HEK293 (cell line): ENCODE results near the gene CDC42SE1.
A peak's percentile ranks its signal among the peaks of the same experiment; 100 is the strongest.

Experiments used
- CTCF ChIA-PET: fragments of 350-600 bp; formaldehyde crosslinking; extraction: SDS; loops from one replicate; lab custom pipeline; 2021; ENCODE audit warnings: antibody characterized with exemption; lab: Yijun Ruan, JAX
- POLR2A ChIA-PET: fragments of 300-600 bp; formaldehyde crosslinking; extraction: SDS; loops from one replicate; lab custom pipeline; 2020; ENCODE audit warnings: antibody characterized with exemption, inconsistent platforms; lab: Yijun Ruan, JAX
- H3K27ac ChIP-seq: fragments of 200-500 bp; sonication (Bioruptor generic); 2 replicates; pipeline ENCODE4 v1.5.1; 2014; ENCODE audit warnings: low read depth, low read length, control low read depth, inconsistent platforms; ENCODE audit errors: extremely low read depth
- H3K36me3 ChIP-seq, 2 experiments: fragments of 200-500 bp in 1 of 2; sonication (Bioruptor generic) in 1 of 2; 1 replicate in 1 of 2; 2 replicates in 1 of 2; pipeline ENCODE4 v1.5.1; 2014 to 2017; ENCODE audit warnings: inconsistent platforms in 2 of 2, low read length in 2 of 2; ENCODE audit not compliant: control insufficient read depth in 2 of 2, insufficient read depth in 1 of 2
- H3K4me1 ChIP-seq: fragments of 200-500 bp; sonication (Bioruptor generic); 2 replicates; pipeline ENCODE4 v1.5.1; 2014; ENCODE audit warnings: mild to moderate bottlenecking, low read length, inconsistent platforms; ENCODE audit not compliant: control insufficient read depth, insufficient read depth
- H3K4me3 ChIP-seq: 2 replicates; pipeline ENCODE4 v1.5.1; 2011; ENCODE audit warnings: low read depth, mild to moderate bottlenecking, control low read depth, low read length, moderate library complexity
- H3K9me3 ChIP-seq: fragments of 200-500 bp; sonication (Bioruptor generic); 2 replicates; pipeline ENCODE4 v1.5.1; 2014; ENCODE audit warnings: low read depth, low read length, inconsistent platforms; ENCODE audit not compliant: control insufficient read depth, insufficient read depth
- CTCF ChIP-seq: fragments of 450-650 bp; formaldehyde crosslinking; IDR thresholded peaks from 2 replicates; pipeline ENCODE4 v1.5.1; 2016; ENCODE audit warnings: missing biosample characterization, missing genetic modification characterization
- ELK4 ChIP-seq: IDR thresholded peaks from 2 replicates; pipeline ENCODE4 v1.6.1; 2011; ENCODE audit warnings: mild to moderate bottlenecking, low read depth, low read length, borderline replicate concordance
- PBX3 ChIP-seq: sonication (generic); formaldehyde crosslinking; IDR thresholded peaks from 2 replicates; pipeline ENCODE4 v1.8.1; 2022; ENCODE audit warnings: mild to moderate bottlenecking, moderate library complexity, missing genetic modification reagents
- RBAK ChIP-seq: fragments of 450-650 bp; formaldehyde crosslinking; IDR thresholded peaks from 2 replicates; pipeline ENCODE4 v1.5.1; 2016; ENCODE audit warnings: missing biosample characterization, missing genetic modification characterization
- REPIN1 ChIP-seq: fragments of 450-650 bp; formaldehyde crosslinking; IDR thresholded peaks from 2 replicates; pipeline ENCODE4 v1.5.1; 2017; ENCODE audit warnings: missing biosample characterization, missing genetic modification characterization, low read depth
- SALL2 ChIP-seq: fragments of 450-650 bp; formaldehyde crosslinking; IDR thresholded peaks from 2 replicates; pipeline ENCODE4 v1.5.0; 2017; ENCODE audit warnings: missing biosample characterization, mild to moderate bottlenecking, missing genetic modification characterization, borderline replicate concordance
- YY2 ChIP-seq: fragments of 450-650 bp; formaldehyde crosslinking; IDR thresholded peaks from 2 replicates; pipeline ENCODE4 v1.5.1; 2016; ENCODE audit warnings: missing biosample characterization, missing genetic modification characterization
- ZBTB48 ChIP-seq: fragments of 450-650 bp; formaldehyde crosslinking; IDR thresholded peaks from 2 replicates; pipeline ENCODE4 v1.5.1; 2016; ENCODE audit warnings: missing biosample characterization, missing genetic modification characterization
- ZBTB7A ChIP-seq: fragments of 450-650 bp; formaldehyde crosslinking; IDR thresholded peaks from 2 replicates; pipeline ENCODE4 v1.5.1; 2016; ENCODE audit warnings: low read depth, missing biosample characterization, missing genetic modification characterization
- ZIC2 ChIP-seq: fragments of 450-650 bp; formaldehyde crosslinking; IDR thresholded peaks from 2 replicates; pipeline ENCODE4 v1.5.1; 2016; ENCODE audit warnings: missing biosample characterization, missing genetic modification characterization
- ZNF114 ChIP-seq: fragments of 450-650 bp; formaldehyde crosslinking; IDR thresholded peaks from 2 replicates; pipeline ENCODE4 v1.5.0; 2017; ENCODE audit warnings: missing biosample characterization, missing genetic modification characterization
- ZNF132 ChIP-seq: fragments of 450-650 bp; formaldehyde crosslinking; IDR thresholded peaks from 2 replicates; pipeline ENCODE4 v1.5.1; 2017; ENCODE audit warnings: missing biosample characterization, missing genetic modification characterization, borderline replicate concordance
- ZNF140 ChIP-seq: fragments of 450-650 bp; formaldehyde crosslinking; IDR thresholded peaks from 2 replicates; pipeline ENCODE4 v1.5.1; 2016; ENCODE audit warnings: missing biosample characterization, missing genetic modification characterization
- ZNF157 ChIP-seq: fragments of 450-650 bp; formaldehyde crosslinking; IDR thresholded peaks from 2 replicates; pipeline ENCODE4 v1.5.1; 2016; ENCODE audit warnings: missing biosample characterization, missing genetic modification characterization
- ZNF175 ChIP-seq: fragments of 450-650 bp; formaldehyde crosslinking; IDR thresholded peaks from 2 replicates; pipeline ENCODE4 v1.5.1; 2016; ENCODE audit warnings: missing biosample characterization, missing genetic modification characterization
- ZNF19 ChIP-seq: fragments of 450-650 bp; formaldehyde crosslinking; IDR thresholded peaks from 2 replicates; pipeline ENCODE4; 2016; ENCODE audit warnings: missing biosample characterization, missing genetic modification characterization, low read depth
- ZNF211 ChIP-seq: fragments of 450-650 bp; formaldehyde crosslinking; IDR thresholded peaks from 2 replicates; pipeline ENCODE4 v1.5.1; 2016; ENCODE audit warnings: low read depth, missing biosample characterization, missing genetic modification characterization
- ZNF350 ChIP-seq: fragments of 450-650 bp; formaldehyde crosslinking; IDR thresholded peaks from 2 replicates; pipeline ENCODE4 v1.5.0; 2017; ENCODE audit warnings: missing biosample characterization, mild to moderate bottlenecking, missing genetic modification characterization
- ZNF488 ChIP-seq: fragments of 450-650 bp; formaldehyde crosslinking; IDR thresholded peaks from 2 replicates; pipeline ENCODE4 v1.5.1; 2016; ENCODE audit warnings: missing biosample characterization, missing genetic modification characterization
- ZNF501 ChIP-seq: fragments of 450-650 bp; formaldehyde crosslinking; IDR thresholded peaks from 2 replicates; pipeline ENCODE4 v1.5.1; 2016; ENCODE audit warnings: missing biosample characterization, missing genetic modification characterization
- ZNF560 ChIP-seq: fragments of 450-650 bp; formaldehyde crosslinking; IDR thresholded peaks from 2 replicates; pipeline ENCODE4 v1.5.1; 2017; ENCODE audit warnings: missing biosample characterization, missing genetic modification characterization, borderline replicate concordance
- ZNF600 ChIP-seq: fragments of 450-650 bp; formaldehyde crosslinking; IDR thresholded peaks from 2 replicates; pipeline ENCODE4 v1.5.1; 2016; ENCODE audit warnings: missing biosample characterization, missing genetic modification characterization
- ZNF621 ChIP-seq: fragments of 450-650 bp; formaldehyde crosslinking; IDR thresholded peaks from 2 replicates; pipeline ENCODE4 v1.5.1; 2017; ENCODE audit warnings: missing biosample characterization, missing genetic modification characterization
- ZNF664 ChIP-seq: fragments of 450-650 bp; formaldehyde crosslinking; IDR thresholded peaks from 2 replicates; pipeline ENCODE4 v1.5.1; 2016; ENCODE audit warnings: missing biosample characterization, missing genetic modification characterization
- ZNF701 ChIP-seq: fragments of 450-650 bp; formaldehyde crosslinking; IDR thresholded peaks from 2 replicates; pipeline ENCODE4 v1.5.1; 2016; ENCODE audit warnings: missing biosample characterization, missing genetic modification characterization
- ZNF791 ChIP-seq: fragments of 450-650 bp; formaldehyde crosslinking; IDR thresholded peaks from 2 replicates; pipeline ENCODE4 v1.5.1; 2016; ENCODE audit warnings: missing biosample characterization, missing genetic modification characterization
- ZSCAN5A ChIP-seq: fragments of 450-650 bp; formaldehyde crosslinking; IDR thresholded peaks from 2 replicates; pipeline ENCODE4 v1.5.1; 2016; ENCODE audit warnings: missing biosample characterization, missing genetic modification characterization
- TF ChIP-seq, protein P1 (sequence below): fragments of 450-650 bp; formaldehyde crosslinking; IDR thresholded peaks from 2 replicates; pipeline ENCODE4 v1.5.1; 2016; ENCODE audit warnings: missing biosample characterization, missing genetic modification characterization

The CDC42SE1 gene

DNA sequence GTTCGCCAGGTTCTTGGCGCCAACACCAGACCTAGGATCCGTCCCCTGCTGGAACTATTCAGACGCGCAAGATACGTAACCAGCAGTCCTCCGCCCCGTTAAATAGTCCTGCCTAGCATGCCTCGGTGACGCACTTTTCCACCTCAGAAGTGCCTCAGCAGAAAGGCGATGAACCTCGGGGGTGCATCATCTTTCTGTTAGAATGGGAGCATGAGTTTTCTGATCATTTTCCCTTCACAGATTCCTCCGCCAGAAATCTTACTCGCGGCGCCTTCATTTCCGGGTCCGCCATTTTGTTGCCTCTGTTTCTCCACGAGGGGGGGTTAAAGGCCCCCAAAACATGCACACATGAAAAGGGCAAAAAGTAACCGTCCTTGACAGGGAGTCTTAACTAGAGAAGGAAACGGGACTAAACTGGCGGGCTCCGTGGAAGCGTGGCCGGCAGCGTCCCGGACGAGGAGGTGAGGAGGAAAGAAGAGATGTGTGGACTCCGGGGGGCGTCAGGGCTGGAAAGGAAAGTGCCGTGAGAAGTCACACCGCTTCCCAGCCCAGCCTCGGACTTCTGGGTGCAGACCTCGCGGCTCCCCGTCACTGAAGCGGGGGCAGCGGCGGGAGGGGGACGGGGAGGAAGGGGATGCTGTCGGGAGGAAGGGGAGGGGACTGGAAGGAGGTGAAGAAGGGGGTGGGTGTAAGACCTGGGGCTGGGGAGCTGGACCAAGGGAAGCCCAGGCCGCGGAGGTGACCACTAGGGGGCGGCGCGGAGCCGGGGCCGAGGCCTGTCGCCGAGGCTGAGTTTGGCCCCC is 11.3 kb upstream of the CDC42SE1 start, which contains the start of gene GABPB2:
GABPB2 (plus strand) TSS at position 288 of the 803 bp plus-strand sequence. CDS start 17,429 bp downstream, outside the sequence.
- POLR2A ChIA-PET: interaction anchor here (0.6 to 2.9 kb wide), 14 partner anchors 8 to 130 kb away, joined by 3 to 20 read pairs (median 4); partner anchors contain the start of genes C1orf56, CDC42SE1, MLLT11 and VPS72
- peak within 1 kb of the TSS; percentile 90 for H3K27ac ChIP-seq
- CTCF ChIA-PET: interaction anchor here (0.6 to 2.6 kb wide), 5 partner anchors 10 to 1169 kb away, joined by 3 to 9 read pairs (median 4); partner anchors contain the start of genes CDC42SE1 and MLLT11
- no peaks in the 10 kb centered on the region for H3K9me3 ChIP-seq
- H3K4me3 ChIP-seq: peak within 1 kb of the TSS; percentile 84
- H3K4me1 ChIP-seq: no peaks in the 10 kb centered on the region
- peaks cover 4 to 24% of the 10 kb centered on the region in 2 experiments; a peak in 2 of 3 replicates for H3K36me3 ChIP-seq
- TF ChIP-seq ZNF157 (tag by site-specific recombination): no peak
- peak; percentile 92 for TF ChIP-seq YY2 (tag by site-specific recombination)
- no peak for TF ChIP-seq ZNF19
- no peak for TF ChIP-seq ZNF791 (tag by site-specific recombination)
- peak; percentile 96 for TF ChIP-seq ZSCAN5A (tag by site-specific recombination)
- no peak for TF ChIP-seq ZNF114 (tag by site-specific recombination)
- peak; percentile 96; the same call in 1 of the 2 replicates for TF ChIP-seq REPIN1 (tag by site-specific recombination)
- TF ChIP-seq, protein P1, sequence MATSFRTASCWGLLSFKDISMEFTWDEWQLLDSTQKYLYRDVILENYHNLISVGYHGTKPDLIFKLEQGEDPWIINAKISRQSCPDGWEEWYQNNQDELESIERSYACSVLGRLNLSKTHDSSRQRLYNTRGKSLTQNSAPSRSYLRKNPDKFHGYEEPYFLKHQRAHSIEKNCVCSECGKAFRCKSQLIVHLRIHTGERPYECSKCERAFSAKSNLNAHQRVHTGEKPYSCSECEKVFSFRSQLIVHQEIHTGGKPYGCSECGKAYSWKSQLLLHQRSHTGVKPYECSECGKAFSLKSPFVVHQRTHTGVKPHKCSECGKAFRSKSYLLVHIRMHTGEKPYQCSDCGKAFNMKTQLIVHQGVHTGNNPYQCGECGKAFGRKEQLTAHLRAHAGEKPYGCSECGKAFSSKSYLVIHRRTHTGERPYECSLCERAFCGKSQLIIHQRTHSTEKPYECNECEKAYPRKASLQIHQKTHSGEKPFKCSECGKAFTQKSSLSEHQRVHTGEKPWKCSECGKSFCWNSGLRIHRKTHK: no peak
- peak; percentile 82; the same call in 1 of the 2 replicates for TF ChIP-seq ELK4
- TF ChIP-seq ZNF211 (tag by site-specific recombination): no peak
- TF ChIP-seq ZNF140 (tag by site-specific recombination): no peak
- peak; percentile 99 for TF ChIP-seq ZNF600 (tag by site-specific recombination)
- TF ChIP-seq ZBTB48 (tag by site-specific recombination): peak; percentile 70
- TF ChIP-seq ZBTB7A (tag by site-specific recombination): peak; percentile 91
- peak; percentile 85 for TF ChIP-seq CTCF
- TF ChIP-seq ZNF501: peak; percentile 98; the same call in 1 of the 2 replicates
- TF ChIP-seq ZIC2: peak; percentile 78
- no peak for TF ChIP-seq ZNF350 (tag by site-specific recombination)
- TF ChIP-seq ZNF488 (tag by site-specific recombination): no peak
- TF ChIP-seq ZNF664: peak; percentile 98
- TF ChIP-seq RBAK (tag by site-specific recombination): no peak
- TF ChIP-seq ZNF701: no peak
- TF ChIP-seq ZNF132 (tag by site-specific recombination): no peak
- no peak for TF ChIP-seq ZNF621 (tag by site-specific recombination)
- no peak for TF ChIP-seq ZNF560 (tag by site-specific recombination)
- TF ChIP-seq ZNF175 (tag by site-specific recombination): no peak
- TF ChIP-seq PBX3 (CRISPR knock-in tag): no peak
- peak; percentile 86 for TF ChIP-seq SALL2 (tag by site-specific recombination)
